ENCODE results near the gene TTLL8.

DNA sequence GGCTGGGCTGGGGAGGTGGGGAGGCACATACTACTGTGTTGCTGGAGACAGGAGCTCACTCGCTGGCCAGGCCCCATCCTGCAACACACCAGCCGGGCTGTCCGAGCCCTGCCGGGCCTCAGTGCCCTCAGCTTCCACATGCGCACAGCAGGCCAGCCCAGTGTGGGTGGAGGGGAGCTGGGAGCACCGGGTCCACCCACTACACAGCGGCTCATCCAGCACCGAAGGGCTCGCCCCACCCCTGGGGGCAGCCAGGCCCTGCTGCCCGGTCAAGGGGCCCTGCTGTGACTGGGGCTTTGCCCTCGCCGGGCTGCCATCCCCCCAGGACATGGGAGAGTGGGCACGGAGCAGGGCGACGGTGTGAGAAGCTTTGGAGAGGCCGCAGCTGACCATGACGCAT, 9.3 kb downstream of the TTLL8 start:
- TF ChIP-seq FOXP2 (optimal IDR thresholded peaks at IDR 0.05; ENCODE audit: control extremely low read depth, extremely low read length, insufficient read depth) (no peak), EZH2 (IDR thresholded peaks at IDR 0.05) (no peak), POLR2AphosphoS5 (IDR thresholded peaks at IDR 0.05; ENCODE audit: borderline replicate concordance, low read depth, low read length) (no peak)
